ENCODE measurements around the gene TMEM52B. TPM values are rescaled to one million over a fixed set of nuclear protein-coding genes. Genes with fewer than 3 reads are reported as not detected.

TMEM52B gene
- total and polyA plus RNA-seq, 2 experiments from 2014 or later, result not detected

DNA sequence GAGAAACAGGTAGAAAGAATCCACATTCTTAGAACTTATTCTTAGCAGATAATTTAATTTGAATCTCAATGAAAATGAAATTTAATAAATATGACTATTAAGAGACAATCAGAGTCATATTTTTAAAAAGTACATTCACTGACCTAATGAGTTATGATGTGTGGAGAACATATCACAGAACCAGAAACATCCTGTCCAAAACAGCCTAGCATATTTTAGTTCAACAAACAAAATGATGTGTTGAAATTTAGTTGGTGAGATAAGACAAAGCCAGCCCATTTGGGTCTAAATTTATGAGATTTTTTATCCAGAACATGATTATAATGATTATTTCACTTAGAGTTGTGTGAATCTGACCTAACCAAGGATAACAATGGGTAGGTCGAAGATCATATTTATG lies 59.7 kb downstream of the TMEM52B start (continued):
- TF ChIP-seq POLR2AphosphoS5 (IDR thresholded peaks at IDR 0.05; ENCODE audit: low read depth), result no peak
- no peak for TF ChIP-seq ETS1 (IDR thresholded peaks at IDR 0.05)
- no peak for TF ChIP-seq CREB1 (CRISPR knock-in tag; IDR thresholded peaks at IDR 0.05; ENCODE audit: low read depth)
- TF ChIP-seq ZNF331 (CRISPR knock-in tag; IDR thresholded peaks at IDR 0.05; ENCODE audit: low read depth), result no peak
- TF ChIP-seq, protein P1, sequence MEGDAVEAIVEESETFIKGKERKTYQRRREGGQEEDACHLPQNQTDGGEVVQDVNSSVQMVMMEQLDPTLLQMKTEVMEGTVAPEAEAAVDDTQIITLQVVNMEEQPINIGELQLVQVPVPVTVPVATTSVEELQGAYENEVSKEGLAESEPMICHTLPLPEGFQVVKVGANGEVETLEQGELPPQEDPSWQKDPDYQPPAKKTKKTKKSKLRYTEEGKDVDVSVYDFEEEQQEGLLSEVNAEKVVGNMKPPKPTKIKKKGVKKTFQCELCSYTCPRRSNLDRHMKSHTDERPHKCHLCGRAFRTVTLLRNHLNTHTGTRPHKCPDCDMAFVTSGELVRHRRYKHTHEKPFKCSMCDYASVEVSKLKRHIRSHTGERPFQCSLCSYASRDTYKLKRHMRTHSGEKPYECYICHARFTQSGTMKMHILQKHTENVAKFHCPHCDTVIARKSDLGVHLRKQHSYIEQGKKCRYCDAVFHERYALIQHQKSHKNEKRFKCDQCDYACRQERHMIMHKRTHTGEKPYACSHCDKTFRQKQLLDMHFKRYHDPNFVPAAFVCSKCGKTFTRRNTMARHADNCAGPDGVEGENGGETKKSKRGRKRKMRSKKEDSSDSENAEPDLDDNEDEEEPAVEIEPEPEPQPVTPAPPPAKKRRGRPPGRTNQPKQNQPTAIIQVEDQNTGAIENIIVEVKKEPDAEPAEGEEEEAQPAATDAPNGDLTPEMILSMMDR (conservative IDR thresholded peaks at IDR 0.05; ENCODE audit: low read depth in 2 of 2), result no peak

DNA sequence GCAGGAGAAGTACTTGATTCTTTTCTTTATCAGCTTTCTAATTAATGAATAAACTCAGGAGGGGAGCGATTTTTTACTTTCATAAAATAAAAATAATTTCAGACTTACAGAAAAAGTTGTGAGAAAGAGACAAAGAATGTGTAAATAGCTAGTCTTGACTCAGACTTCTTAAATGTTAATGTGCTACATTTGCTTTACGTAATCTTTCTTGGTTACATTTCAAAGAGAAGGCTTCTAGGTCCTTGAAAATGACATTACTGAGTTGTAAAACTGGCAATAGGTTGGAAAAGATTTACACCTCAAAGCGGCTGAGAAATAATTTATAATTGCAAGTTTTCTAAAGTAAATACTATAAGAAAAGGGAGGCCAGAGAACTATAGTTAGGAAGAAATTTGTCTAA lies 62.5 kb downstream of the TMEM52B start:
- no peak overlapping the region for H3K27ac ChIP-seq (ENCODE audit: low read depth)
- DNase-seq (ENCODE audit: low spot score) (no peak), ATAC-seq (no peak)
- peaks cover 12% of the 10 kb centered on the region for H3K9me3 Mint-ChIP-seq
- peaks cover 19% of the 10 kb centered on the region for H3K4me1 ChIP-seq (ENCODE audit: insufficient read depth)
- H3K36me3 ChIP-seq (ENCODE audit: insufficient read depth), result no peaks in the 10 kb centered on the region
- H3F3A ChIP-seq (replicated peaks; ENCODE audit: low read depth), result no peaks in the 10 kb centered on the region
- H4K20me1 ChIP-seq (replicated peaks; ENCODE audit: insufficient read depth), result no peaks in the 10 kb centered on the region
- H3K36me3 Mint-ChIP-seq (ENCODE audit: low read depth), result peaks cover 7% of the 10 kb centered on the region; the same call in 2 of the 3 replicates
- H3K27me3 ChIP-seq (ENCODE audit: insufficient read depth), result no peaks in the 10 kb centered on the region
- H3K79me2 ChIP-seq (replicated peaks; ENCODE audit: insufficient read depth), result no peaks in the 10 kb centered on the region
- H3K4me2 ChIP-seq, result 0 out of 2 replicates have a peak overlapping the region, but pooled peaks have one; percentile 5
- peaks cover 15% of the 10 kb centered on the region for H3K4me1 Mint-ChIP-seq
- no peak overlapping the region for H2AFZ ChIP-seq
- no peak overlapping the region for H3K4me3 ChIP-seq
- H3K9me2 ChIP-seq (ENCODE audit: insufficient read depth), result no peaks in the 10 kb centered on the region
- no peak overlapping the region for H3K4me3 Mint-ChIP-seq
- H3K27ac Mint-ChIP-seq, result no peak overlapping the region
- no peaks in the 10 kb centered on the region for H3K27me3 Mint-ChIP-seq (ENCODE audit: insufficient read depth, low read depth, poor library complexity)
- TF ChIP-seq ZNF331 (CRISPR knock-in tag; IDR thresholded peaks at IDR 0.05; ENCODE audit: low read depth), result no peak
- no peak for TF ChIP-seq ETS1 (IDR thresholded peaks at IDR 0.05)
- TF ChIP-seq CREB1 (CRISPR knock-in tag; IDR thresholded peaks at IDR 0.05; ENCODE audit: low read depth), result no peak
- TF ChIP-seq, protein P2, sequence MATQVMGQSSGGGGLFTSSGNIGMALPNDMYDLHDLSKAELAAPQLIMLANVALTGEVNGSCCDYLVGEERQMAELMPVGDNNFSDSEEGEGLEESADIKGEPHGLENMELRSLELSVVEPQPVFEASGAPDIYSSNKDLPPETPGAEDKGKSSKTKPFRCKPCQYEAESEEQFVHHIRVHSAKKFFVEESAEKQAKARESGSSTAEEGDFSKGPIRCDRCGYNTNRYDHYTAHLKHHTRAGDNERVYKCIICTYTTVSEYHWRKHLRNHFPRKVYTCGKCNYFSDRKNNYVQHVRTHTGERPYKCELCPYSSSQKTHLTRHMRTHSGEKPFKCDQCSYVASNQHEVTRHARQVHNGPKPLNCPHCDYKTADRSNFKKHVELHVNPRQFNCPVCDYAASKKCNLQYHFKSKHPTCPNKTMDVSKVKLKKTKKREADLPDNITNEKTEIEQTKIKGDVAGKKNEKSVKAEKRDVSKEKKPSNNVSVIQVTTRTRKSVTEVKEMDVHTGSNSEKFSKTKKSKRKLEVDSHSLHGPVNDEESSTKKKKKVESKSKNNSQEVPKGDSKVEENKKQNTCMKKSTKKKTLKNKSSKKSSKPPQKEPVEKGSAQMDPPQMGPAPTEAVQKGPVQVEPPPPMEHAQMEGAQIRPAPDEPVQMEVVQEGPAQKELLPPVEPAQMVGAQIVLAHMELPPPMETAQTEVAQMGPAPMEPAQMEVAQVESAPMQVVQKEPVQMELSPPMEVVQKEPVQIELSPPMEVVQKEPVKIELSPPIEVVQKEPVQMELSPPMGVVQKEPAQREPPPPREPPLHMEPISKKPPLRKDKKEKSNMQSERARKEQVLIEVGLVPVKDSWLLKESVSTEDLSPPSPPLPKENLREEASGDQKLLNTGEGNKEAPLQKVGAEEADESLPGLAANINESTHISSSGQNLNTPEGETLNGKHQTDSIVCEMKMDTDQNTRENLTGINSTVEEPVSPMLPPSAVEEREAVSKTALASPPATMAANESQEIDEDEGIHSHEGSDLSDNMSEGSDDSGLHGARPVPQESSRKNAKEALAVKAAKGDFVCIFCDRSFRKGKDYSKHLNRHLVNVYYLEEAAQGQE (IDR thresholded peaks at IDR 0.05; ENCODE audit: unreplicated experiment), result no peak
- TF ChIP-seq, protein P1 (conservative IDR thresholded peaks at IDR 0.05; ENCODE audit: low read depth in 2 of 2), result no peak
- TF ChIP-seq EZH2phosphoT487 (IDR thresholded peaks at IDR 0.05; ENCODE audit: unreplicated experiment), result no peak
- no peak for TF ChIP-seq NANOG (IDR thresholded peaks at IDR 0.05; ENCODE audit: borderline replicate concordance)
- TF ChIP-seq STAT1 (IDR thresholded peaks at IDR 0.05; ENCODE audit: unreplicated experiment), result no peak
- no peak for TF ChIP-seq ZNF114 (CRISPR knock-in tag; IDR thresholded peaks at IDR 0.05)
- no peak for TF ChIP-seq JUNB (IDR thresholded peaks at IDR 0.05; ENCODE audit: unreplicated experiment)

Measured in GM23338 (cell line).